ENCODE data around the gene KCNJ1.

The KCNJ1 gene

DNA sequence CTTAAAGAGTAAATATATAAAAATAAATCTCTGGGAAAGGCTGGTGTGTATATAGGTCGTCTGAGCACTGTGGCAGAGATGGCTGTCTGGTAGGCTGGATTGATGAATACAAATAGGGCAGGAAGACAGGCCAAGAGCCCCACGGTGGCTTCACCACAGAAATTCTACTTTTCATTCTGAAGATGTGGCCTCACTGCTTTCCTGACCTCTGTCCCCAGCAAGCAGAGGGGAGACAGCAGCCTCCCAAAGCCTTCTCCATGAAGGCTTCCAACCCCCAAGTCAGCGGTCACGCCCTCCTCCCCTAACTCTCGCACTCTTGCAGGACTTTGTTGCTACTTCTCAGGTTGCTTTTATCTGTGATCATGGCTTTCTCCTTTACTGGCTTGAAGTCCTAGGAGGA is 10.6 kb upstream of the KCNJ1 start:
- H3K4me1 Mint-ChIP-seq: no peaks in the 10 kb centered on the region

DNA sequence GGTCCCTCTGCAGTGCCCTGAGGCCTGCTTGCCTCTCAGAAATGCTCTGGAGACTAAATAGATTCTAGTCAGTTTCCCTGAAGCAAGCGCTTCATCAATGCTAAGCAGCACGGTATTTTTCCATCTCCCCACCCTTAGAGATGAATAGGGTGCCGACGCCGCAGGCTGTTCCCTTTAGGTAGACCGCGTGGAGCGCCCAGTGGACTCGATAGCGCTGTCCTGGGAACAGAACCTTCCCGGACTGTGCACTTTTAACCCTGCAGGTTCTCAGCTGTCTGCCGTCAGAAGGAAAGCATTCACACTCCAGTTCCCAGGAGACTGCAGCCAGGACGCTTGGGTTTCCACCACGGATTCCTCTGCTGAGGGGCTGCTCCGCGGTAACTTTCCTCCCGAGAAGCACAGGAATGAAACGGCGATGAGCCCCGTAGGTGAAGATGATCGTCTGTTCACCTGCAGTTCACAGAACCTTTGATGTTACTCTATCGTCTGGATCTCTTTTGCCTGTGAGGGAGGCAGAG is 9.1 kb upstream of the KCNJ1 start:
- Mint-ChIP-seq H3K9me3 (no peaks in the 10 kb centered on the region), H3K36me3 (no peaks in the 10 kb centered on the region), H3K4me3 (no peak overlapping the region), H3K4me1 (no peaks in the 10 kb centered on the region), H3K27ac (no peak overlapping the region)
- DNase-seq (ENCODE audit: low spot score in 2 of 2) (no peak), ATAC-seq (no peak)

More for the DNA sequence above, 10.6 kb upstream of the KCNJ1 start:
- Mint-ChIP-seq H3K36me3 (no peaks in the 10 kb centered on the region), H3K4me3 (no peak overlapping the region), H3K27ac (no peak overlapping the region), H3K9me3 (no peaks in the 10 kb centered on the region)
- no peak for ATAC-seq
- DNase-seq (ENCODE audit: low spot score in 2 of 2): no peak

- H3K4me3 Mint-ChIP-seq: no peak overlapping the region
- H3K4me1 Mint-ChIP-seq: no peaks in the 10 kb centered on the region
- no peak for DNase-seq (ENCODE audit: low spot score in 2 of 2)
- no peak overlapping the region for H3K27ac Mint-ChIP-seq
- ATAC-seq: no peak
- H3K9me3 Mint-ChIP-seq: no peaks in the 10 kb centered on the region
- H3K36me3 Mint-ChIP-seq: no peaks in the 10 kb centered on the region
Observed at GRCh38 chr11:128874427-128874826, 7.3 kb upstream of the KCNJ1 start.

DNA sequence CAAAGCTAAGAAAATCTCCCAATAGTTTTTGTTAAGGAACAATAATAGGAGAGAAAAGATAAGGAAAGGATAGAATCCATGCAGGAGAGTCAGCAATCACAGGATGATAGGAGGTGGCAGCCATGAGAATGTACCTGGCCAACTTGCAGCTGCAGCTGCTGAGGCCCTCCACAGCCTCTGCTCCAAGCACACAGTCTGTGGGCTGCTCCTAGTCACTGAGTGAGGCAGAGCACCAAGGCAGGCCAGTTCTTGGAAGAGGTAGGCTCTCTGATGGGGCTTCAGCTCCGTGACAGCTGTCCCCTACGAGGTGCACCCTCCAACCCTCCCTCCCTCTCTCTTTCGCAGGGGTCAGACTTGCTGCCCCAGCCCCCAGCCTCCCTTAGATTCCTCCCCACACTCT is 5.5 kb upstream of the KCNJ1 start:
- ATAC-seq (no peak), DNase-seq (ENCODE audit: low spot score in 2 of 2) (no peak)
- H3K4me1 Mint-ChIP-seq: no peaks in the 10 kb centered on the region
- H3K9me3 Mint-ChIP-seq: no peaks in the 10 kb centered on the region
- H3K4me3 Mint-ChIP-seq: no peak overlapping the region
- no peak overlapping the region for H3K27ac Mint-ChIP-seq
- H3K36me3 Mint-ChIP-seq: no peaks in the 10 kb centered on the region

GRCh38 chr11:128872094-128872493 is 5.0 kb upstream of the KCNJ1 start:
- Mint-ChIP-seq H3K27ac (no peak overlapping the region), H3K4me1 (no peaks in the 10 kb centered on the region)

GRCh38 chr11:128871168-128871610 is 4.1 kb upstream of the KCNJ1 start:
- Mint-ChIP-seq H3K4me3 (no peak overlapping the region), H3K9me3 (no peaks in the 10 kb centered on the region), H3K36me3 (no peaks in the 10 kb centered on the region), H3K27ac (no peak overlapping the region), H3K4me1 (no peaks in the 10 kb centered on the region)
- ATAC-seq (no peak), DNase-seq (ENCODE audit: low spot score in 2 of 2) (no peak)

More at GRCh38 chr11:128872094-128872493, 5.0 kb upstream of the KCNJ1 start:
- ATAC-seq: no peak
- no peaks in the 10 kb centered on the region for H3K36me3 Mint-ChIP-seq
- no peak for DNase-seq (ENCODE audit: low spot score in 2 of 2)
- no peaks in the 10 kb centered on the region for H3K9me3 Mint-ChIP-seq
- no peak overlapping the region for H3K4me3 Mint-ChIP-seq

DNA sequence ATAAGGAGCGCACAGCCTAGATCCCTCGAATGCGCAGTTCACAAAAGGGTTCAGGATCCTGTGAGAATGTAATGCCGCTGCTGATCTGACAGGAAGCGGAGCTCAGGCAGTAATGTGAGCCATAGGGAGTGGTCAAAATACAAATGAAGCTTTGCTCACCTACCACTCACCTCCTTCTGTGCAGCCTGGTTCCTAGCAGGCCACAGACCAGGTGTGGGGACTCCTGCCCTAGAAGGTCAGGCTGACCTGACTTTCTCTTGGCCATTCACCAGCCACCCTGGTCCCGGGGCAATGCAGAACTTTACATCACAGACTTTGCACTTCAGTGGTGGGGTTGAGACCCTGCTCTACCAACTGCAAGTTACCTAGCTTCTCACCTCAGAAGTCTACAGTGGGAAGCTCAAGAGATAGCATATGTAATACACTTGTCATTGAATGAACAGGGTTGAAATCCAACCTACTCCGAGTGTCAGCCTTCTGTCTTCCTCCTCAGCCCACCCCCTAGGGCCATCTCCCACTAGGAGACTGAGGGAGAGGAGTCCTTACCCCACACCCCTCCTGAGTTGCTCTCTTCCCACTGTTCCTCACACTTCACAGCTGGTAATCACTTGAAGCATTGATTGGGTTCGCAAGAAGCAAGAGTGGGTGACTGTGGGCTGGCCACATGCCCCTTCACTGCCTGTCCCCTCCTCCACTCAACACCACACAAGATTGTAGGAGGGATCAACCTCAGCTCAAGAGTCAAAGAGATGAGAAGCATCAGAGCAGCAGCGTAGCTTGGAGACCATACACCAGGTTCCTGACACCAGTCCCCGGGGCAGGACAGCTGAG is 2.0 kb upstream of the KCNJ1 start:
- Mint-ChIP-seq H3K4me3 (no peak overlapping the region), H3K27ac (no peak overlapping the region), H3K4me1 (no peaks in the 10 kb centered on the region), H3K36me3 (no peaks in the 10 kb centered on the region), H3K9me3 (no peaks in the 10 kb centered on the region)
- ATAC-seq: peak; percentile 67
- peak in 1 of 2 donors; percentile 69 for DNase-seq (ENCODE audit: low spot score in 2 of 2)

DNA sequence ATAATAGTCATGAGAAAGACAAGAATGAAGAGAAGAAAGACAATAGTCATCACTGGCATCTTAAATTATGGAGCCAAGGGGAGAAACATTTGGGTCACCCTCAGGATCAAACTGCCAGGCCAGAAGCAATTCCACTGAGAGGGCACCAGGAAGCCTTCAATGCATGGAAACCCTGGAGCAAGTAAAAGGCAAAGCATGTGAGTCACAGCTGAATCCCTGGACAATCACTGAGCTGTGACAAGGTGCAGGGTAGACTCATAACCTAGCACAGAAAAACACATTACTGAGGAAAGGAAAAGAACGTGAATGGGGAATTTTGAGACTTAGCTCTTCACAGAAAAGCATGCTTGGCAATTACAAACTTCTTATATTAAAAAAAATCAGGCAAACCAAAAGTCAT is 1.6 kb downstream of the KCNJ1 start:
- Mint-ChIP-seq H3K4me3 (no peak overlapping the region), H3K27ac (no peak overlapping the region), H3K4me1 (no peaks in the 10 kb centered on the region), H3K36me3 (no peaks in the 10 kb centered on the region), H3K9me3 (no peaks in the 10 kb centered on the region)
- ATAC-seq (no peak), DNase-seq (ENCODE audit: low spot score in 2 of 2) (no peak)

DNA sequence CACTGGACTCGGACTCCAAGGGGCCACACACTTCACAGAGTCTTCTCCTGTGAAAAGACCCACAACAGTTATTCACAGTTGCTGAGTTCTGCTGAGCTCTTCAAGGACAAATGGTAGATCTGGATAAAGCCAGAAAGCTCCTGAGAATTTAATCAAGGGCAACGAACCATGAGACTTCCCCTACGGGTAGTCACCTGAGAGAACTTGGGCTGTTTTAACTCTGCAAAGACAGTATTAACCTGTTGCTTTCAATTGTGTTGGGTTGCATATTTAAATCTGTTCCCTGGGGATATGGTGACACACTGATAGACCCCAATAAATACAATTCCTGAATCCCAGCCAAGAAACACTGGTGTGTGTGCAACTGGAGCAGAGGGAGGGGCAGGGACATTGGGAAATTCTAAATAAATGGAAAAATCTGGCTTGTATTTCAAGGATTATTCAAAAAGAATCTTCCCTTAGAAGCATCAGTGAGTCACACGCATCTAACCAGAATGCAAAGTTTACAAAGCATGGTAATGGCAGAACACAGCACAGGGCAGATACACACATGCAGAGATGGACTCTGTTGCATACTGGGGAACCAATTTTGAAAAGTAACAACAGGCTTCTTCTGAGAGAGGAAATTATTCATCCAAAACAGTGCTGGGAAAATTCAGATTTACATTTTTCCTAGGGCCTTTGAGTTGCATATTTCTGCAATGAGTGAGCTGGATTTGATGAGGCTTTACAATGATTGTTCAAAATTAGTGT is 4.0 kb downstream of the KCNJ1 start:
- no peak for DNase-seq (ENCODE audit: low spot score in 2 of 2)

GRCh38 chr11:128862406-128862805 is 4.7 kb downstream of the KCNJ1 start:
- no peak overlapping the region for H3K27ac Mint-ChIP-seq
- no peak overlapping the region for H3K4me3 Mint-ChIP-seq
- no peaks in the 10 kb centered on the region for H3K9me3 Mint-ChIP-seq
- peaks cover 10% of the 10 kb centered on the region for H3K4me1 Mint-ChIP-seq
- no peaks in the 10 kb centered on the region for H3K36me3 Mint-ChIP-seq
- no peak for DNase-seq (ENCODE audit: low spot score in 2 of 2)
- ATAC-seq: no peak

More for the DNA sequence above, 4.0 kb downstream of the KCNJ1 start:
- H3K36me3 Mint-ChIP-seq: no peaks in the 10 kb centered on the region
- peaks cover 10% of the 10 kb centered on the region for H3K4me1 Mint-ChIP-seq
- no peak for ATAC-seq
- no peak overlapping the region for H3K4me3 Mint-ChIP-seq
- no peaks in the 10 kb centered on the region for H3K9me3 Mint-ChIP-seq
- no peak overlapping the region for H3K27ac Mint-ChIP-seq

GRCh38 chr11:128860571-128861361 is 6.3 kb downstream of the KCNJ1 start:
- no peaks in the 10 kb centered on the region for H3K36me3 Mint-ChIP-seq
- ATAC-seq (no peak), DNase-seq (ENCODE audit: low spot score in 2 of 2) (no peak)
- H3K4me3 Mint-ChIP-seq: no peak overlapping the region
- H3K4me1 Mint-ChIP-seq: peaks cover 10% of the 10 kb centered on the region
- no peaks in the 10 kb centered on the region for H3K9me3 Mint-ChIP-seq
- H3K27ac Mint-ChIP-seq: no peak overlapping the region

DNA sequence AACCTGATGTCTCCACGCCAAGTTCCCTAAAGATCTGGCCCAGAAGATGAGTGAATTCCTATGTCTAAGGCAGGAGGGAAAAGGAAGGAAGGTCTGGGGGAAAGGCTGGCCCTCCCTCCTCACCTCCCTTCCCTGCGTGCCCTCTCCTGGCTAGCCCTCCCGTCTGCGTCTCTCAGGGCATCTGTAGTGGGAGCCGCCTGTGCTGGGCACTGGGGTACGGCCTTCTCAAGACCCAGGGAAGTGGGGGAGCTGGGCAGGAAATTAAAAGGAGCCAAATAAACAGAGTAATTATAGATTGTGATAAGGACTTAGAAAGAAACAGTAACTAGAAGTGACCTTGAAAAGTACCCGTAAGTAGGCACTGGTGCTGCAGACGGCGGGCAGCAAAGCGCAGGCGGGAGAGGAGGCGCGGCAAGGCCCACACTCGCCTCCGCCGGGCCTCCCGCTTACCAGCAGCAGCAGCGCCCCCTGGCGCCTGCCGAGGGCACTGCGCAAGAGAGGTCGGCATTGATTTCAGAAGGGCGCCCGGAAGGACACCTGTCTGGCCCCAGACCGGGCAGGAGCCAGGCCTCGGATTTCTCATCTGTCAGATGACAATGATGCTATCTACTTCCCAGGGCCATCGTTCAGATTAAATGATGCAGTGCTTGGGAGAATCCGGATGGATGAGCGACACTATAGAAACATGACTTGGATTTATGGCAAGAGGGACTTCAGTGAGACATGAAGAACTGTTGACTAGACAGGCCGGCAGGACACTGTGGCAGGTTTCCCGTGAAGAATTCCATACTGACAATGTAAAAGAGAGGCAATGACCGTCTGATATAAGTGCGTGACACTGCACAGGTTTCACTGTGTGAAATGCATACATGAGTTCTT is 7.3 kb downstream of the KCNJ1 start:
- ATAC-seq: peak; percentile 81
- H3K27ac Mint-ChIP-seq: no peak overlapping the region
- no peak overlapping the region for H3K4me3 Mint-ChIP-seq

GRCh38 chr11:128857341-128857740 is 9.8 kb downstream of the KCNJ1 start:
- H3K27ac Mint-ChIP-seq: no peak overlapping the region
- no peaks in the 10 kb centered on the region for H3K9me3 Mint-ChIP-seq

More for the DNA sequence above, 7.3 kb downstream of the KCNJ1 start:
- no peaks in the 10 kb centered on the region for H3K36me3 Mint-ChIP-seq
- peak; percentile 83 to 91 for DNase-seq (ENCODE audit: low spot score in 2 of 2)
- peaks cover 10% of the 10 kb centered on the region for H3K4me1 Mint-ChIP-seq
- H3K9me3 Mint-ChIP-seq: no peaks in the 10 kb centered on the region

GRCh38 chr11:128856241-128856640 is 10.9 kb downstream of the KCNJ1 start:
- peaks cover 10% of the 10 kb centered on the region for H3K4me1 Mint-ChIP-seq
- no peak for DNase-seq (ENCODE audit: low spot score in 2 of 2)
- no peaks in the 10 kb centered on the region for H3K9me3 Mint-ChIP-seq
- ATAC-seq: no peak
- H3K36me3 Mint-ChIP-seq: no peaks in the 10 kb centered on the region
- no peak overlapping the region for H3K4me3 Mint-ChIP-seq
- H3K27ac Mint-ChIP-seq: no peak overlapping the region

More at GRCh38 chr11:128857341-128857740, 9.8 kb downstream of the KCNJ1 start:
- H3K4me1 Mint-ChIP-seq: peaks cover 10% of the 10 kb centered on the region
- H3K36me3 Mint-ChIP-seq: no peaks in the 10 kb centered on the region
- H3K4me3 Mint-ChIP-seq: no peak overlapping the region
- no peak for DNase-seq (ENCODE audit: low spot score in 2 of 2)
- ATAC-seq: no peak

Data from stimulated activated effector memory CD8-positive, alpha-beta T cell treated with anti-CD3 and anti-CD28 coated beads, Interleukin-12 subunit alpha, Interleukin-12 subunit beta, amount 100 ng/mL, for 72 hours (primary cell).